Fibroblast of skin of left quadriceps (primary cell): ENCODE results near the gene IFNL4.
"Not testable (repeated sequence)": the region's sequence is repeated elsewhere in the genome, so short reads cannot be mapped to it uniquely, and the experiment has no call there.

Experiments
- DNase-seq, 2 experiments: peaks; one replicate each; pipeline ENCODE4 v3.0.0-alpha.2; 2013; ENCODE audit warnings: low read depth in 2 of 2

The IFNL4 gene

GRCh38 chr19:39223703-39224279, 24.9 kb downstream of the IFNL4 start:
- DNase-seq, result no peak

- DNase-seq, result not testable (repeated sequence)
These were observed 29.5 kb downstream of the IFNL4 start for GRCh38 chr19:39219108-39219507.

- no peak for DNase-seq
These were observed 30.2 kb downstream of the IFNL4 start for GRCh38 chr19:39218230-39219007.

GRCh38 chr19:39217094-39217493, 31.6 kb downstream of the IFNL4 start:
- DNase-seq, result no peak

DNA sequence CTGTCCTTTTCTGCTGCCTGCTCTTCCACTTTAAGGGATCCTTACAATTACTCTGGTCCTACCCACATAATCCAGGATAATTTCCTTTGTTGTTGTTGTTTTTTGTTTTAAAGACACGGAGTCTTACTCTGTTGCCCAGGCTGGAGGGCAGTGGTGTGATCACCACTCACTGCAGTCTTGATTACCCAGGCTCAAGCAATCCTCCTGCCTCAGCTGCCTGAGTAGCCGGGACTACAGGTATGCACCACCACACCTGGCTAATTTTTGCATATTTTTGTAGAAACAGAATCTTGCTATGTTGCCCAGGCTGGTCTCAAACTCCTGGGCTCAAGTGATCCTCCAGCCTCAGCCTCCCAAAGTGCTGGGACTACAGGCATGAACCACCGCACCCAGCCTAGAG, 33.3 kb downstream of the IFNL4 start:
- DNase-seq, result not testable (repeated sequence)

DNA sequence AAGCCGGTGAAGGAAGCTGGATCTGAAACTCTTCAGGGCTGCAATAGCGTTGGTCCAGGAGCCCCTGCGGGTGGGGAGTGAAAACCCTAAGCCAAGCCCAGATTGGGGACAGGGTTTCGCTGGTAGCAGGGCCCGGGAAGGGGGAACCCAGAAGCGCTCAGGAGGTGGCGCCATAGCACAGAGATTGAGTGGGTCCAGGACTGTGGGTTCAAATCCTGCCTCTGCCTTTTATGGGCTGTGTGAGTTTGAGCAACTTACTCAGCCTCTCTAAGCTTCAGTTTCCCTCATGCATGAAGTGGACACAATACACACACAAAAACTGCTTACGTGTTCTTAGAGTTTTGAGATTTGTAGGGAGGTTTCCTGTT, 36.3 kb downstream of the IFNL4 start:
- no peak for DNase-seq

- no peak for DNase-seq
These were observed 36.8 kb downstream of the IFNL4 start for GRCh38 chr19:39211731-39212374.

DNA sequence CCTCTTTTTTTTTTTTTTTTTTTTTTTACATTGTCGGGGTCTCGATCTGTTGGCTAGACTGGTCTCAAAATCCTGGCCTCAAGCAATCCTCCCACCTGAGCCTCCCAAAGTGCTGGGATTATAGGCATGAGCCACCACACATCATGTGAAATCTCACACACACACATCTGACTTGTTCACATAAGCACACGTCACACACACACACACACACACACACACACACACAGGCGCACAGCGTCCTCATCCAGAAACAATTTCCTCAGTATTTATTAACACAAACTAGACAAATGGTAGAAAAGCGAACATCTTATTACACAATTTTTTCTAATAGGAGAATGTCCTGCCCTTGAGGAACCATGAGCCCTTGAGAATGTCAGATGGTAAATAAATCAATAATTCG, 39.5 kb downstream of the IFNL4 start:
- no peak for DNase-seq

- no peak for DNase-seq
These were observed 40.4 kb downstream of the IFNL4 start for GRCh38 chr19:39208175-39208795.

GRCh38 chr19:39207293-39207836, 41.3 kb downstream of the IFNL4 start:
- DNase-seq, result no peak

GRCh38 chr19:39206122-39206521, 42.5 kb downstream of the IFNL4 start:
- no peak for DNase-seq

DNA sequence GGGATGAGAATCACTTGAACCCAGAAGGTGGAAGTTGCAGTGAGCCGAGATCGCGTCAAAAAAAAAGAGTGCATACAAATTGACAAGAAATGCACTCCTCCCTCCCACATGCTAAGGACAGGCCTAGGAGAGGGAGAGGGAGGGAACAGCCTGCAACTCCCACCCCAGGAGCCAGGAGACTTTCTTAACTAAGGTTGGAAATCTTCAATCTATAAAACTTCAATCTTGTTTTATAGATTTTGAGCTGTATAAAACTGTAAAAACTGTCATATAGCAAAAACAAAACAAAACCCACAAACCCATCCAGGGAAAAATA, 43.2 kb downstream of the IFNL4 start:
- no peak for DNase-seq

DNA sequence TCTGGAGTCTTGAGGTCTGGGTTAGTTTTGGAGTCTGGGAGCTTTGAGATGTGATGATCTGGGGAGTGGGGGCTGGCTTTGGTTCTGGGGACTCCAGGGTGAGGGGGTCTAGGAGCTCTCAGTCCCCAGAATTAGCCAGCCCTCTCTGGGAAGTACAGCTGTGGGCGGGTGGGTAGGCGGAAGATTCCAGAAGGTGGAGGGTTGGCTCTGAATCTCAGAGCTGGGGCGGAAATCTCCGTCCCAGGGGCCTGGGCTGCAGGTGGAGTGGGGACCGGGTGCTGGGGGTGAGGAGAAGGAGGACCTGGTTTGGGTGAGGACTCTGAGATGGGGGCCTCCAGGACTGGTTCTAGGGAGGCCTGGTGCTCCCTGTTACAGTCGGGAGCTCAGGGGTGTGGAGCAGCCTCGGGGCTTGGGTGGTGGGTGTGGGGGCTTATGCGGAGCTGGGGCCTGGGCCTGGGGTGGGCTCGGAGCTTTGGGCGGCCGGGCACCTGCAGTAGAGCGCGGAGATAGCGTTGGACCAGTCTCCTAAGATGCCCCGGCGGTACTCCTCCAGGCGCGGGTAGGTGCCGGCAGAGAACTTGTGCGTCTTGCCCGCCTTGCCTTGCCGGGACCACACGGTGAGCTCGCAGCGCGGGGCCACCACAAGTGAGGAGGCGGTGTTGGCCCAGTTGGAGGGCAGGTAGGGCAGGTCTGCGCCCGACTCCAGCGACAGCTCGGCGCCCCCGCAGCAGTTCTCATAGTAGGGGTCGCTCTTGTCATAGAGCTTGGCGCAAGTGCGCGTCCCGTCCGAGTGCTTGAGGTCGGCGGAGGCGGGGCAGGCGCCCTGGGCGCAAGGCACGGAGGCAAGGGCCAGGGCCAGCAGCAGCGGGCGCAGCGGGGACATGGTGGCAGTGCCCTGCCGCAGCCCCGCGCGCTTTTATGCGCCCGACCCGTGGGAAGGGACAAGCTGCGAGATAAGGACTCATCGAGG, 45.0 kb downstream of the IFNL4 start, which contains the start of gene SYCN:
Gene SYCN (minus strand): TSS at position 892 of the 970 bp plus-strand sequence. CDS start 9 bp downstream, at position 883.
- no peak for DNase-seq

DNA sequence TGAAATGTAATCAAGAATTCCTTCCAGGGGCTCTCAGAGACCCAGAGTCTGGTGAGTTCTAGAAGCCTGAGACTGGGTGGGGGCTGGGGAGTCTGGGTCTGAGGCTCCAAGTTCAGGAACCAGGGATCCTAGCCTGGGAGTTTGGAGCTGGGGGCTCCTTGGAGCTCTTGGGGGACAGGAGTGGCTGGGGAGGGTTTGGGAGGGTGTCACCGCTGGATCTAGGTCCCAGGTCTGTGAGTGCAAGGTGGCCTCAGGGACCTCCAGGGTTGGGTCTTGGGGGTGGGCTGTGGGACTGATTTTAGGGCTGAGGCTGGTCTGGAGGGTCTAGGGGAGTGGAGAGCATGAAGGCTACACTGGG, 45.7 kb downstream of the IFNL4 start:
- no peak for DNase-seq

- no peak for DNase-seq
These were observed 47.9 kb downstream of the IFNL4 start for GRCh38 chr19:39200803-39201115.

DNA sequence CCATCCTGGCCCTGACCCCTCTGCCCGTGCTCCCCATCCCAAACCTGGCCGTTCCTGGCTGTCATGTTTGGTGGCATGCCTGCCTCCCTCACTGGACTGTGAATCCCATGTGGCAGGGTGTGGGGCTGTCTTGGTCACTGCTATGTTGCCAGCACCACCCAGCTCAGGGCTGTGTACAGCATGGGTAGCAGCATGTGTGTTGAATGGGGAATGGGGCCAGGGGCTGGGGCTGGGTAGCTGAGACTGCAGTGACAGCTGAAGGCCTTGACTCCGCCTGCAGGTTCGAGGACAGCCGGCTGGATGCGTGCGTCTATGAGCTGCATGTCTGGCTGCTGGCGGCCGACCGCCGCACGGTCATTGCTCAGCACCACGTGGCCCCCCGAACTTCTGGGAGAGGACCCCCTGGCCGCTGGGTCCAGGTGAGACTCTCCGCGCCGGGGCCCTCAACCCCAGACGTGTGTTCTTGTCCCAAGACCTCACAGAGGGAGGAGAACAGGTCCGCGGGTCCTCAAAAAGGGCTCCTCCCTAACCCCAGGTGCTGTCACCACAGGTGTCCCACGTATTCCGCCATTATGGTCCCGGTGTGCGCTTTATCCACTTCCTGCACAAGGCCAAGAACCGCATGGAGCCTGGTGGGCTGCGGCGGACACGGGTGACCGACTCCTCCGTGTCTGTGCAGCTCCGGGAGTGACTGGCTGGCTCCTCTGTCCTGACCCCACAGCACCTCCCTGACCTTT, 48.4 kb downstream of the IFNL4 start:
- DNase-seq, result no peak

DNA sequence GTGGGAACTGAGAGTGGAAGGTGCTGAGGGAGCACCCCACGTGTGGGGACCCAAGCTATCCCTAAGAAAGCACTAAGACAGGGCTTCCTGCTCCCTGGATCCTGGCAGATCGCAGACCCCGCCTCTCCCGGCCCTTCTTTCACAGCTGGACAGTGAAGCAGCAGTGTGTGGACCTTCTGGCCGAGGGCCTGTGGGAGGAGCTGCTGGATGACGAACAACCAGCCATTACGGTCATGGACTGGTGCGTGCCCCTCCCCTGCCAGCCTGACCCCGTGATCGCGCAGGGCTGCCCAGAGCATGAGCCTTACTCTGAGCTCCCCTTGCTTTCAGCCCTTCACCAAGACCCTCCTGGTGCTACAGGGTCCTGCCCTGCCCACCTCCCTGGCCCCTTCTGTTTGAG, 49.6 kb downstream of the IFNL4 start:
- no peak for DNase-seq

DNA sequence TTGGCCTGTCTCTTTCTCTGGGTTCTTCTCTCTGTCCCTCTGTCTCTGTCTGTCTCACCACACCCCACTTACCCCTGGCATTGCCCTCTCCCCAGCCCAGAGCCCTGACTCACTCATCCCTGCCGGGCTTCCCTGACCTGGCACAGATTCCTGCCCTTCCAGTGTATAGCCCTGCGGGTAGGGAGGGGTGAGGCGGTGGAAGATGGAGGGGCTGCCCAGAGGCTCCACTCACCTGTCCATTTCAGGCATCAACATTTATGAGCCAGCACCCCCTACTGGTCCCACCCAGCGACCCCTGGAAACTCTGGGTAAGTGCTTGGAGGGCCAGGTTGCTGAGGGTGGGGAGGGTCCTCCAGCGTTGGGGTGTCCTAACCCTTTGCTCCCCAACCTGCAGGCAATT, 50.8 kb downstream of the IFNL4 start:
- DNase-seq, result no peak

GRCh38 chr19:39196860-39197562, 51.6 kb downstream of the IFNL4 start, which contains the start of gene NCCRP1:
TSS of gene NCCRP1 (plus strand) at chr19:39196964. CDS start at chr19:39196983, 19 bp downstream.
- DNase-seq, result no peak

- DNase-seq, result no peak
These were observed 52.3 kb downstream of the IFNL4 start for GRCh38 chr19:39196320-39196719.
